ENCODE results near the gene CDK4.

CDK4 gene

DNA sequence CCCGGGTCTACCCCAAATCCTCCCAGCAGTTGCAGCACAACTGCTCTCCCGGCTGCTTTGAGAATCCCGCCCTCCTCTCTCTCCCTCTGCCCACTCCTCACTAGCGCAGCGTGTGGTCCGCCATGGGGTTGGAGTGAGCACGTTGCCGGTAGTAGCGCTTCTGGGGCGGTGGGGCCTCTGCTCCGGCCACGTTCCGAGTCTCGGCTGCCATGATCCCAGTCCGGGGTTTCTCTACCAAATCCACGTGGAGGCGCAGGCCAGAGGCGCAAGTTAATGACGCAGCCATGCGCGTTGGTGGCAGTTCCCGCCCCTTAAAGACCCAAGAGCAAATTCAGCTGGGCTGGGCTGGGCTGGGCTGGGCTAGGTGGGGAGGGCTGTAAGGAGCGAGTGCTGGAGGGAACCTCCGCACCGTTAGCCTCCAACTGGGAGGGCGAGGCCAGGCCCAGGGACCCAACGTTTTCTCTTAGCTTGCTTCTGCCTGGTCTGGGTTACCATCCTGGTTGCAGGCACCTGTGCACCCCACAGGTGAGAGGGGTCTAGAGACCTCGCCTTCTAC is 19.8 kb upstream of the CDK4 start, which contains the start of gene METTL1:
METTL1 (minus strand) TSS at position 233 of the 556 bp plus-strand sequence; CDS start at position 211, 22 bp downstream.
- DNase-seq (ENCODE audit: low spot score) = peak; percentile 98

DNA sequence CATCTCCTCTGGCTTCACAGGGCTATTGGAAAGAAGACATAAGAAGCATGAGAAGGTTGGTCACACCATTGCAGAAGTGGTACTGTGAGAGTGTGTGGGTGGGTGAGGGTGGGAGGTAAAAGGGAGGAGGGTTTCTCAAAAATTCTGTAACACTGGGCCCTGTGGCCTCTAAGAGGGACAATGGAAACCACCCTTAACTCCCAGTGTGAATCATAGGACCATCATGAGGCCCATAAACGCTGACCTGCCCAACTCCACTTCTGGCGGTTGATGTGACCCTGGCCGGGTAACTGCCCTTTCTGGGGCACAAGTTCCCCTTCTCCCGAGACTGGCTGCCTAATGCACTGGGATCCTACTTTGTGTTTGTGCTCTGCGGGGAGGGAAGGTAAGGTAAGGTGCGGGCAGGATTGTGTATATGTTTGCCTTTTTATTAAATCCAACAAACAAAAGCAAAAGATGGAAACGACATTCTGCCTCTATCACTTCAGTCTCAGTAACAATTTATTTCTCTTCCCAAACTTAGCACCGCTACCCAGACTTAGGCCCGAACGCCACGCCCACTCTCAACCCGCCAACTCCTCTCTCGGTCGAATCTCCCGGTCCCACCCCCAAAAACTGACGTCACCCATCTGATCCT is 19.2 kb upstream of the CDK4 start:
- peak; percentile 83 for DNase-seq (ENCODE audit: low spot score)

- no peak for DNase-seq (ENCODE audit: low spot score)
These were observed 18.6 kb upstream of the CDK4 start for GRCh38 chr12:57770734-57771133.

DNA sequence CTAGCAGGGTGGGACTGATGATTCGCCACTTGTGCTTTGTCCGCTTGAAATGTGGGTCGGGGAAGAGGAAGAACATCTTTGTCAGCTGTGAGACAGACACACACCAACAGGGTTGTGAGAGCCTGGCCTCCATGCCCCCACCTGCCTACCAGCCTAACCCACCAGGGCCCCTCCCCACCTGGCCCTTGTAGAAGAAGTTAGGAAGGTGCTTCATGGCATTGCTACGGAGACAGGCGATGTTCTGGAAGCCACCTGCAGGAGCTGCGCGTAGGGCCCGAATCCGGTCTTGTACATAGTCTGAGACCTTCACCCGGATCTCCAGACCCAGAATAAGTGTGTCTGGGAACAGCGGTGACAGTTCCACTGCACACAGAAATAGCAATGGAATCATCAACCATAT is 17.5 kb upstream of the CDK4 start:
- no peak for DNase-seq (ENCODE audit: low spot score)

DNA sequence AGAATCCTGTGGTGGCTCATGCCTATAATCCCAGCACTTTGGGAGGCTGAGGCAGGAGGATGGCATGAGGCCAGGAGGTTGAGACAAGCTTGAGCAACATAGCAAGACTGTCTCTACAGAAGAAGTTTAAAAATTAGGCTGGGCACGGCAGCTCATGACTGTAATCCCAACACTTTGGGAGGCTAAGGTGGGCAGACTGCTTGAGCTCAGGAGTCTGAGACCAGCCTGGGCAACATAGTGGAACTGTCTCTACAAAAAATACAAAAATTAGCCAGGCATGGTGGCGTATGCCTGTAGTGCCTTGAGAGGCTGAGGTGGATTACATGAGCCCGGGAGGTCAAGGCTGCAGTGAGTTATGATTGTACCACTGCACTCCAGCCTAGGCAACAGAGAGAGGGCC is 15.8 kb upstream of the CDK4 start:
- no peak for DNase-seq (ENCODE audit: low spot score)

DNA sequence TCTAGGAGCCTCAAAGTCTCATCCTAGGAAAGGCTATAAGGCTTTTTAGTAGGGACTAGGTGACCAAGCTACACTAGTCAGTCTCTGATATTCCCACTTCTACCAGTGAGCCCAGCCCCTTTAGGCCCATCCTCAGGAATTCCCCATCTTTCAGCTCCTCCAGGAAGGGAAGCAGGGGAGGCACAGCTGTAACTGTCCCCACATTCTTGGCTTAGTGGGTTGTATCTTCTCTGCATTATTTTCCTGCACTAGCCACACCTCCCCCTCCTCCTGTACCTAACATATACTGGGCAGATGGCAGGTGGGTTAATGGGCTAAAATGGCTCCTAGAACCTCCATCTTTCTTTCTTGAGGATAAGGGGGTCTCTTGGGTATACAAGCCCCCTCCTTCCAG is 15.2 kb upstream of the CDK4 start:
- DNase-seq (ENCODE audit: low spot score) = no peak

- no peak for DNase-seq (ENCODE audit: low spot score)
These were observed 14.6 kb upstream of the CDK4 start, which contains the start of gene CYP27B1 for GRCh38 chr12:57766464-57767304. TSS of gene CYP27B1 (minus strand) at chr12:57767078. CDS start at chr12:57767041, 37 bp downstream.

- DNase-seq (ENCODE audit: low spot score) = no peak
These were observed 13.8 kb upstream of the CDK4 start for GRCh38 chr12:57765698-57766463.

GRCh38 chr12:57765003-57765697 is 13.0 kb upstream of the CDK4 start:
- DNase-seq (ENCODE audit: low spot score) = no peak

- no peak for DNase-seq (ENCODE audit: low spot score)
These were observed 12.5 kb upstream of the CDK4 start for GRCh38 chr12:57764662-57765002.

DNA sequence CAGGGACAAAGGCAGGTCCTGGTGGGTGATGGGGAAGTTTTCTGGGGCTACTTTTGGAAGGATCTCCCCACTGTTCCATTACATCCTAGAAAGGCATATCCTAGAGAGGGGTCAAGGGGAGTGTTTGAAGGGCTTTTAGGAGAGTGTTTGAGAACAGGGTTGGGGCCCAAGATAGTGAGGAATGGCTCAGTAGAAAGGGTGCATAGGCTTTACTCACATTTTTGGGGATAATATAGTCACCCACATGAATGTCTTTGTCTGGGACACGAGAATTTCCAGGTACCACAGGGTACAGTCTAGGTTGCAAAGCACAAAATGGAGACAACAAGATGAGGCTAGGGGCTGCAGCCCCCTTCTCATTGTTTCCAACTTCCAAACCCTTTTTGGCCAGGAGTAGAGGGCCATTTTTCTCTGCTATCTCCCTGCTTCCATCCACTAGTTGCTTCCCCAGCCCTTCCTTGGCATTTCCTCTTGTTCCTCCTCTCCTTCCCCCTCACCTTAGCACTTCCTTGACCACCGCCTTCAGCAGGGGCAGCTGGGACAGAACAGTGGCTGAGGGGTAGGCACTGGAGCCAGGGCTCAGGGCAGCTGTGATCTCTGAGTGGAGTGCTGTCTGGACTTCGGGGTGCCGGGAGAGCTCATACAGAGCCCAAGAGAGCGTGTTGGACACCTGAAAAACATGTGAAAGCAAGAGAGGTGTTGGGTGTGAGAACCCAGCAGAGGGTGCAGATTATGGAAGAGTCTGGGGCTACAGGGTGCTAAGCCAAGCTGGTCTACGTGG is 12.0 kb upstream of the CDK4 start:
- no peak for DNase-seq (ENCODE audit: low spot score)

- no peak for DNase-seq (ENCODE audit: low spot score)
These were observed 10.4 kb upstream of the CDK4 start for GRCh38 chr12:57762463-57762862.

GRCh38 chr12:57761391-57761998 is 9.4 kb upstream of the CDK4 start:
- no peak for DNase-seq (ENCODE audit: low spot score)

GRCh38 chr12:57760347-57760982 is 8.4 kb upstream of the CDK4 start:
- no peak for DNase-seq (ENCODE audit: low spot score)

GRCh38 chr12:57759360-57759980 is 7.4 kb upstream of the CDK4 start:
- no peak for DNase-seq (ENCODE audit: low spot score)

DNA sequence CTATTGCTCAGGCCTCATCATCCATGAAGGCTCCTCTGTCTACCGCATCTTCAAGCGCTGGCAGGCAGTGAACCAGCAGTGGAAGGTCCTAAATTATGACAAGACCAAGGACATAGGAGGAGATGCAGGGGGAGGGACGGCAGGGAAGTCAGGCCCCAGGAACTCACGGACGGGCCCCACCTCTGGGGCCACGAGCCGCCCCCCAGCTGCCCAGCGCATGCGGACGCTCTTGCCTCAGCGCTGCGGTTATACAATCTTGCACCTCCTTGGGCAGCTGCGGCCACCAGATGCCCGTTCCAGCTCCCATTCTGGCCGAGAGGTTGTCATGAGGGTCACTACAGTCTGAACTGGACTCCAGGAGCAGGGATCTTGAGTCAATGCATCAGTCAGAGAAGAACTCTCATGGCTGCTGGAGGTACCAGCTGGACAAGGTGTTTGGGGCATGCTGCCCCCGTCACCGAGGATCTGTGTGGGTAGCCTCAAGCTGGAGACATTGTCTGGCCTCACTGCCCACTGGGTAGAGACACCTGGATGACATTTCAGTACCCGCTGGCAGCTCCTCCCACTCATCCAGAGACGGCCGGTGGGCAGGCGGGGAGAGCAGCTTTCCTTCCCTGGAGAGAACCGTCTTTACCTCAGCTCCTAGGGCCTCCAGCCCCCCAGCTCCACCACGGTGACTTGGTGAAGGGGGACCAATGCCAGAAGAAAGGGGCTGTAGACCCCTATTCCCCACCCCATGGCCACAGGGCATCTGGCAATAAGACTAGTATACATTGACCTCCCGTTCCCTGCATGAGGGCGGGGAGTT is 6.6 kb upstream of the CDK4 start:
- no peak for DNase-seq (ENCODE audit: low spot score)

- no peak for DNase-seq (ENCODE audit: low spot score)
These were observed 5.7 kb upstream of the CDK4 start for GRCh38 chr12:57757771-57758170.

DNA sequence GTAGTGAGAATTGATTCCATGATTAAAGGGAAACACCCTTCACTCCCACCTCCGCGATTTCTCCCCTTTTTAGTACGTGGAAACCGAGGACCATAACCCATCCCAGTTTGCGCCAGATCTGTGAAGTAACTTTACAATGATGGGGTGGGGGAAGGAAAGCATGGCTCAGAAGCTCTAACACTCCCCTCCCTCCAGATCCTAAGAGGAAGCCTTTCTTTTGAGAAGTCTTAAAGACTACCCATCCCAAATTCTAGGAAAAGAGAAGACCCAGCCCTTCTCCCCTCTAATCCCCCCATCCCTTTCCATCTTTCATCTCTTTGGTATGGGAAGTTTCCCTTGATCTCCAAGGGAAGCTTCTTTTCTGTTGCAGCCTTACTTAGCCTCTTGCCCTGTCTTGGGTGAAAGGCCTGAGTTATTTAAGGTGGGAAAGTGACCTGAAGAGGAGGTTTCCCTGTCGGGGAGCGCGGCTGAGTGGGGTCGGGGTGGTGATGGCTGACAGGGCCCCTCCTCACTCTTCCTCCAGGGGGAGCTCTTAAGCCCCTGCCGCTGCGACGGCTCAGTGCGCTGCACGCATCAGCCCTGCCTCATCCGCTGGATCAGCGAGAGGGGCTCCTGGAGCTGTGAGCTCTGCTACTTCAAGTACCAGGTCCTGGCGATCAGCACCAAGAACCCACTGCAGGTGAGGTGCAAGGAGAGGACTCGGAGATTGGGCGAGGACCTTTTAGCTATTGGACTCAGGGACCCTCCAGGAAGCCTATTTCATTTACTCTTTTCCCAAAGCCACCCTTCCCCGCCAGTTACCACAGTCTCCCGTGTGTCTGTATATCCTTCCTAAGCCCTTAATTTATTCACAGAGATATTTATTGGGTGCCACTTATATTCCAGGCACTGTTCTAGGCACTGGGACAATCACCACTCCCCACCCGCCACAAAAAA is 4.6 kb upstream of the CDK4 start:
- no peak for DNase-seq (ENCODE audit: low spot score)

Data from Ammon's horn (tissue), 1 donor.